ENCODE data around the gene FAM89A. TPM values are rescaled to one million over a fixed set of nuclear protein-coding genes. Genes with fewer than 3 reads are reported as not detected.

Gene FAM89A
- total and polyA plus RNA-seq, 2 donors (not counting 1 experiment from before 2014, with no cell fraction given): 3.2 to 6.1 TPM

- CTCF ChIA-PET: interaction anchor here (0.9 to 1.2 kb wide), 2 partner anchors 16 to 121 kb away, joined by 3 read pairs; no protein-coding TSS in a partner anchor
- no peak overlapping the region for H3K9ac ChIP-seq (ENCODE audit: low read length)
- no peak overlapping the region for H3K27ac Mint-ChIP-seq
Measured at GRCh38 chr1:231037585-231038517, 2.2 kb downstream of the FAM89A start.

More at GRCh38 chr1:231037585-231038517, 2.2 kb downstream of the FAM89A start:
- intact Hi-C loops (cut with micrococcal nuclease): no loop called here
- Mint-ChIP-seq H3K27me3 (peaks cover 3% of the 10 kb centered on the region), H3K4me1 (peaks cover 16% of the 10 kb centered on the region), H3K4me3 (peak overlapping the region; percentile 19), H3K9me3 (ENCODE audit: insufficient read depth) (no peaks in the 10 kb centered on the region)
- Histone ChIP-seq H3K27me3 (replicated peaks in 1 of 4; ENCODE audit: control extremely low read depth in 1 of 4, control insufficient read depth in 3 of 4, insufficient read depth in 4 of 4, low read length in 3 of 4) (peaks cover 0 to 11% (median 3%) of the 10 kb centered on the region in 4 experiments), H3K9me3 (ENCODE audit: control extremely low read depth in 1 of 3, control insufficient read depth in 2 of 3, insufficient read depth in 1 of 3, low read length in 2 of 3) (no peaks in the 10 kb centered on the region), H3K27ac (ENCODE audit: low read length in 2 of 2) (no peak overlapping the region), H3K4me1 (ENCODE audit: control insufficient read depth in 2 of 2, insufficient read depth in 2 of 2, low read length in 2 of 2) (peaks cover 13% of the 10 kb centered on the region in 2 donors), H4K20me1 (ENCODE audit: control insufficient read depth, insufficient read depth, low read length, poor library complexity, severe bottlenecking) (no peaks in the 10 kb centered on the region), H3K4me3 (ENCODE audit: control extremely low read depth in 1 of 5, extremely low read depth in 1 of 5, insufficient read depth in 1 of 5, low read depth in 2 of 5, low read length in 4 of 5) (no peak overlapping the region), H3K79me2 (ENCODE audit: control insufficient read depth, insufficient read depth, low read length) (peaks cover 12% of the 10 kb centered on the region), H3K4me2 (replicated peaks; ENCODE audit: low read depth, low read length, poor library complexity, severe bottlenecking) (no peak overlapping the region), H2AFZ (ENCODE audit: insufficient read depth, low read depth, low read length, poor library complexity, severe bottlenecking) (no peak overlapping the region), H3K36me3 (replicated peaks in 1 of 2; ENCODE audit: control extremely low read depth in 1 of 2, control insufficient read depth in 1 of 2, extremely low read depth in 1 of 2, insufficient read depth in 2 of 2, low read length in 1 of 2) (no peaks in the 10 kb centered on the region)
- no peak for DNase-seq
- ATAC-seq (ENCODE audit: low read depth): no peak
- 92% methylated on average over 9 of the region's 13 CpGs for WGBS (ENCODE audit: insufficient coverage)
- no peak for TF ChIP-seq CTCF (IDR thresholded peaks at IDR 0.05)
- TF ChIP-seq EZH2 (IDR thresholded peaks at IDR 0.05; ENCODE audit: borderline replicate concordance, insufficient read depth, low read depth, low read length, poor library complexity, severe bottlenecking): no peak
- POLR2A ChIA-PET: no interaction called here

Data from B cell (primary cell).